ENCODE measurements around the gene SMAGP.

DNA sequence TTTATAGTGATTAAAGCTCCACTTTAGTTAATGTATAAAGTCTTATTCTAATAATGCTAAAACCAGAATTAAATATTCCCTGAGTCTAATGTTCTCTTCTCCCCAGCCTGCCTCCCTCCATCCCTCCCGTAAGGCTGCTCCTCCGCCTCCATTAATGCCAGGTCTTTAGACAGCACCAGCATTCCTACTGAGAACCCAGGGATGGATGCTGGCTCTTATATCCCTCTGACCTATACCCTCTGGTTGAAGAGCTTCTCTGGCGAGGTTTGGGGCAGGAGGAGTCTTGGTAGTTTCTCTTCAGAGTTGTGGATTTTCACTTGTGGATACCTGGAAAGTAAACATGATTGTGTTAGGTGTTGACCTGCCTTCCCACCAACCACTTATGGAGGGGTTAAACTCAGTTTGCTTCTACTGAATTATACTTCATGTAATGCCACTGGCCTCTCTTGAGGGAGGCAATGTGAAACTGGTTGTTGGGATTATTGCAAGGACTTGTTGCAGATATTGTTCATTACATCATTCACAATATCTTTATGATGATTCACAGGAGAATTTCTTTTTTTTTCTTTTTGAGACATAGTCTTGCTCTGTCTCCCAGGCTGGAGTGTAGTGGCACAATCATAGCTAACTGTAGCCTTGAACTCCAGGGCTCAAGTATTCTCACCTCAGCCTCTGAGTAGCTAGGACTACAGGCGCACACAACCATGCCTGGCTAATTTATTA, 11.1 kb upstream of the SMAGP start:
- no peak for TF ChIP-seq POLR2A (IDR thresholded peaks at IDR 0.05)
- TF ChIP-seq, protein P1, sequence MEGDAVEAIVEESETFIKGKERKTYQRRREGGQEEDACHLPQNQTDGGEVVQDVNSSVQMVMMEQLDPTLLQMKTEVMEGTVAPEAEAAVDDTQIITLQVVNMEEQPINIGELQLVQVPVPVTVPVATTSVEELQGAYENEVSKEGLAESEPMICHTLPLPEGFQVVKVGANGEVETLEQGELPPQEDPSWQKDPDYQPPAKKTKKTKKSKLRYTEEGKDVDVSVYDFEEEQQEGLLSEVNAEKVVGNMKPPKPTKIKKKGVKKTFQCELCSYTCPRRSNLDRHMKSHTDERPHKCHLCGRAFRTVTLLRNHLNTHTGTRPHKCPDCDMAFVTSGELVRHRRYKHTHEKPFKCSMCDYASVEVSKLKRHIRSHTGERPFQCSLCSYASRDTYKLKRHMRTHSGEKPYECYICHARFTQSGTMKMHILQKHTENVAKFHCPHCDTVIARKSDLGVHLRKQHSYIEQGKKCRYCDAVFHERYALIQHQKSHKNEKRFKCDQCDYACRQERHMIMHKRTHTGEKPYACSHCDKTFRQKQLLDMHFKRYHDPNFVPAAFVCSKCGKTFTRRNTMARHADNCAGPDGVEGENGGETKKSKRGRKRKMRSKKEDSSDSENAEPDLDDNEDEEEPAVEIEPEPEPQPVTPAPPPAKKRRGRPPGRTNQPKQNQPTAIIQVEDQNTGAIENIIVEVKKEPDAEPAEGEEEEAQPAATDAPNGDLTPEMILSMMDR (IDR thresholded peaks at IDR 0.05 in 4 of 5, conservative IDR thresholded peaks at IDR 0.05 in 1 of 5): no peak

Data from gastrocnemius medialis (tissue), 4 donors.